GM21360 (cell line): Measurements from ENCODE around the gene DNAJB14.

ENCODE experiments used
- ATAC-seq: cut with Tn5 transposase; IDR thresholded peaks from one replicate; pipeline ENCODE4 v1.9.1; 2021; ENCODE audit warnings: mild to moderate bottlenecking, moderate library complexity; ENCODE audit not compliant: unreplicated experiment

DNAJB14 gene

GRCh38 chr4:99945718-99946355 is 581 bp downstream of the DNAJB14 start:
- peak; percentile 1 for ATAC-seq

- ATAC-seq, result no peak
These were observed 2.4 kb downstream of the DNAJB14 start for GRCh38 chr4:99943904-99944437.

GRCh38 chr4:99938243-99938753 is 8.1 kb downstream of the DNAJB14 start:
- no peak for ATAC-seq

GRCh38 chr4:99934891-99935290 is 11.5 kb downstream of the DNAJB14 start:
- no peak for ATAC-seq

GRCh38 chr4:99927566-99927965 is 18.9 kb downstream of the DNAJB14 start:
- no peak for ATAC-seq

GRCh38 chr4:99921174-99921573 is 25.2 kb downstream of the DNAJB14 start:
- ATAC-seq, result no peak

- ATAC-seq, result no peak
These were observed 27.8 kb downstream of the DNAJB14 start for GRCh38 chr4:99918656-99919055.

- no peak for ATAC-seq
These were observed 28.8 kb downstream of the DNAJB14 start for GRCh38 chr4:99917575-99917974.

GRCh38 chr4:99915449-99915848 is 31.0 kb downstream of the DNAJB14 start:
- ATAC-seq, result no peak

GRCh38 chr4:99894998-99895397 is 51.4 kb downstream of the DNAJB14 start:
- no peak for ATAC-seq

- peak; percentile 99 for ATAC-seq
These were observed 52.0 kb downstream of the DNAJB14 start, which contains the start of gene LAMTOR3 for GRCh38 chr4:99894161-99894997. TSS of gene LAMTOR3 (minus strand) at chr4:99894427. CDS start at chr4:99893963, 464 bp downstream.

GRCh38 chr4:99893839-99894160 is 52.6 kb downstream of the DNAJB14 start:
- no peak for ATAC-seq

- no peak for ATAC-seq
These were observed 53.4 kb downstream of the DNAJB14 start for GRCh38 chr4:99893029-99893428.

GRCh38 chr4:99891351-99891750 is 55.1 kb downstream of the DNAJB14 start:
- ATAC-seq, result no peak

- no peak for ATAC-seq
These were observed 58.6 kb downstream of the DNAJB14 start for GRCh38 chr4:99887837-99888236.

GRCh38 chr4:99886146-99886545 is 60.3 kb downstream of the DNAJB14 start:
- ATAC-seq, result no peak

GRCh38 chr4:99885687-99886086 is 60.7 kb downstream of the DNAJB14 start:
- no peak for ATAC-seq

GRCh38 chr4:99885063-99885664 is 61.3 kb downstream of the DNAJB14 start:
- peak; percentile 66 for ATAC-seq

- no peak for ATAC-seq
These were observed 67.0 kb downstream of the DNAJB14 start for GRCh38 chr4:99879458-99879857.

- ATAC-seq, result no peak
These were observed 67.8 kb downstream of the DNAJB14 start for GRCh38 chr4:99878604-99879003.

GRCh38 chr4:99876946-99877345 is 69.5 kb downstream of the DNAJB14 start:
- no peak for ATAC-seq
